Endothelial cell of umbilical vein (primary cell): Measurements from ENCODE around the gene KIF5C. TPM values are rescaled to one million over a fixed set of nuclear protein-coding genes. Genes with fewer than 3 reads are reported as not detected.

Experiments
- BruUV-seq: library from RNA; stranded (reverse); fragments of 400-500 nt; replicated peaks from 2 replicates; lab custom pipeline; 2021; lab: Mats Ljungman, UMichigan
- CTCF ChIA-PET: fragments of 300-600, 350-600 bp; sonication (Branson Sonifier 250); formaldehyde crosslinking; loops from one replicate; lab custom pipeline; 2021; ENCODE audit warnings: antibody characterized with exemption, inconsistent platforms; lab: Charles Lee
- POLR2A ChIA-PET: fragments of 300-600, 350-600 bp; sonication (Branson Sonifier 250); formaldehyde crosslinking; loops from one replicate; lab custom pipeline; 2021; ENCODE audit warnings: antibody characterized with exemption, inconsistent platforms; lab: Charles Lee
- DNase-seq: peaks from one replicate; pipeline ENCODE4 v3.0.0-alpha.2; 2011; ENCODE audit warnings: low read depth, low spot score
- FAIRE-seq: peaks from 2 replicates; lab custom pipeline; 2011; peaks lifted over from hg19 to GRCh38; lab: Jason Lieb, UNC
- H2AFZ ChIP-seq: 2 replicates; pipeline ENCODE4 v1.6.0; 2012; ENCODE audit warnings: low read depth, low read length, control low read depth, inconsistent platforms
- H3K27ac ChIP-seq: 2 replicates; pipeline ENCODE4 v1.5.1; 2011; ENCODE audit warnings: low read depth, mild to moderate bottlenecking, control low read depth, low read length, moderate library complexity; ENCODE audit not compliant: insufficient read depth
- H3K27me3 ChIP-seq, 2 experiments: 2 replicates each; pipeline versions ENCODE4 v1.6.0 to v1.6.1; 2011; ENCODE audit warnings: low read length in 2 of 2, mixed read lengths in 1 of 2; ENCODE audit not compliant: control insufficient read depth in 2 of 2, insufficient read depth in 2 of 2
- H3K36me3 ChIP-seq, 2 experiments: 2 replicates in 1 of 2; 3 replicates in 1 of 2; pipeline ENCODE4 v1.5.1; 2011; ENCODE audit warnings: low read length in 2 of 2, mild to moderate bottlenecking in 1 of 2, moderate library complexity in 1 of 2; ENCODE audit not compliant: control insufficient read depth in 2 of 2, insufficient read depth in 2 of 2; ENCODE audit errors: extremely low read depth in 1 of 2
- H3K4me1 ChIP-seq: 3 replicates; pipeline ENCODE4 v1.5.1; 2011; ENCODE audit warnings: mild to moderate bottlenecking, low read length; ENCODE audit not compliant: control insufficient read depth, insufficient read depth; ENCODE audit errors: extremely low read depth
- H3K4me2 ChIP-seq: 2 replicates; pipeline ENCODE4 v1.6.1; 2011; ENCODE audit warnings: low read length, control low read depth, mixed read lengths; ENCODE audit not compliant: insufficient read depth
- H3K4me3 ChIP-seq, 3 experiments: fragments of 200-600 bp in 1 of 3; sonication (generic), shearing (Covaris generic) in 1 of 3; replicated peaks in 1 of 3; 2 replicates each; pipeline ENCODE4 v1.5.1; 2011 to 2016; ENCODE audit warnings: control low read depth in 3 of 3, low read length in 3 of 3, mild to moderate bottlenecking in 2 of 3, inconsistent platforms in 1 of 3, low read depth in 1 of 3, moderate library complexity in 1 of 3; ENCODE audit not compliant: insufficient read depth in 1 of 3
- H3K79me2 ChIP-seq: 2 replicates; pipeline ENCODE4 v1.6.0; 2012; ENCODE audit warnings: low read length, inconsistent platforms; ENCODE audit not compliant: control insufficient read depth, insufficient read depth
- H3K9ac ChIP-seq: replicated peaks from 2 replicates; pipeline ENCODE3; 2011; ENCODE audit warnings: low read length, control low read depth; ENCODE audit not compliant: insufficient read depth; ENCODE audit errors: extremely low read depth
- H3K9me1 ChIP-seq: replicated peaks from 3 replicates; pipeline ENCODE4 v1.6.0; 2011; ENCODE audit warnings: mild to moderate bottlenecking, low read length; ENCODE audit not compliant: control insufficient read depth, insufficient read depth; ENCODE audit errors: extremely low read depth
- H3K9me3 ChIP-seq: replicated peaks from 2 replicates; pipeline ENCODE4 v1.5.1; 2012; ENCODE audit warnings: low read length, inconsistent platforms; ENCODE audit not compliant: control insufficient read depth, insufficient read depth
- H4K20me1 ChIP-seq: replicated peaks from 2 replicates; pipeline ENCODE3; 2011; ENCODE audit warnings: mild to moderate bottlenecking, low read length; ENCODE audit not compliant: control insufficient read depth, insufficient read depth; ENCODE audit errors: extremely low read depth
- EZH2 ChIP-seq: IDR thresholded peaks from 2 replicates; pipeline ENCODE4 v1.6.1; 2012; ENCODE audit warnings: borderline replicate concordance, low read depth, mild to moderate bottlenecking, moderate library complexity, low read length, inconsistent platforms; ENCODE audit not compliant: severe bottlenecking
- FOS ChIP-seq: IDR thresholded peaks from 2 replicates; pipeline ENCODE4 v1.6.1; 2011; ENCODE audit warnings: mild to moderate bottlenecking, low read length, moderate library complexity, borderline replicate concordance; ENCODE audit not compliant: insufficient read depth
- GATA2 ChIP-seq: IDR thresholded peaks from 2 replicates; pipeline ENCODE4 v1.7.0; 2011; ENCODE audit warnings: low read depth, mild to moderate bottlenecking, moderate library complexity, mixed read lengths, low read length; ENCODE audit not compliant: insufficient read length, insufficient read depth
- JUN ChIP-seq: IDR thresholded peaks from 2 replicates; pipeline ENCODE4 v1.6.1; 2011; ENCODE audit warnings: borderline replicate concordance, low read depth; ENCODE audit not compliant: insufficient read length, insufficient read depth
- POLR2A ChIP-seq: IDR thresholded peaks from 2 replicates; pipeline ENCODE4 v1.6.1; 2012; ENCODE audit warnings: low read depth, mild to moderate bottlenecking, control low read depth, low read length
- POLR2AphosphoS5 ChIP-seq: IDR thresholded peaks from 2 replicates; pipeline ENCODE4 v1.6.1; 2012; ENCODE audit warnings: low read depth, mild to moderate bottlenecking, control low read depth, low read length, moderate library complexity; ENCODE audit not compliant: insufficient read depth
- dilution Hi-C: fragments of 300-500 bp; cut with MboI; formaldehyde crosslinking; loops from one replicate; pipeline ENCODE4 v1.15.0; 2019; ENCODE audit warnings: low sequenced_read_pairs; ENCODE audit not compliant: extremely low pct_ligation_motif_present
- intact Hi-C: fragments of 100-400 bp; cut with micrococcal nuclease; formaldehyde crosslinking; loops from one replicate; pipeline ENCODE4 v1.10.0; 2022
- polyA plus RNA-seq, 4 experiments: library from polyadenylated mRNA; depleted of rRNA in 3 of 4; stranded (reverse) in 3 of 4; unstranded in 1 of 4; fragments of >200 nt; gene quantifications; 2 replicates each; pipeline versions ENCODE4 v1.2.1 to v1.2.3, GENCODE V29; 2011 to 2012; ENCODE audit warnings: missing spikeins in 1 of 4
- total RNA-seq: library from RNA; stranded (reverse); gene quantifications from 2 replicates; pipeline ENCODE4 v1.2.3, GENCODE V29; 2021
- TF ChIP-seq, protein P1 (sequence below): IDR thresholded peaks from 2 replicates; pipeline ENCODE4 v1.6.1; 2011; ENCODE audit not compliant: insufficient read depth, insufficient read length
- TF ChIP-seq, protein P2 (sequence below), 2 donors: IDR thresholded peaks; 1 replicate in 1 of 2; 2 replicates in 1 of 2; pipeline ENCODE4 v1.5.1; 2011; ENCODE audit warnings: low read length in 2 of 2, mild to moderate bottlenecking in 2 of 2, moderate library complexity in 2 of 2, control low read depth in 1 of 2, inconsistent platforms in 1 of 2, low read depth in 1 of 2; ENCODE audit not compliant: insufficient read depth in 1 of 2; ENCODE audit errors: extremely low read depth in 1 of 2

The KIF5C gene
- total and polyA plus RNA-seq, 2 donors (not counting 3 experiments of a cell fraction or from before 2014, with no cell fraction given): 0.01 to 0.55 TPM

DNA sequence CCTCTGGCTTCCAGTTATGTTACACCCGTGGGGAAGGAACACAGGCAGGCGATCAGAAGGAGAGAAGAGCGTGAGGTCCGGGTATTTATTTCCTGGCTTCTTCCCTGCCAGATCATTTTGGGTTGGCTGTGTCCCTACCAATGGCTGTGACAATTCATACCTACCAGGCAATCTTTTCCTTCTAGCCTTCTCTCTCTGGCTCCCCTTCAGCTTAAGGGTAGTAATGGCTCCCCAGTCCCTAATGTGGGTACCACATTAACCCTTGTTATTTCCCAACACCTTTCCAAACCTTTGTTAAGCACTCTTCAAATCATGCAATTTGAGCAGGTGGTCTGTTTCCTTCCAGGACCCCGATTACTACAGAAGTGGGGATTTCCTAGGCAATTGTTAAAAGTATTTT lies 84.7 kb downstream of the KIF5C start:
- DNase-seq (no peak), FAIRE-seq (no peak)
- intact Hi-C loops (no loop called here), dilution Hi-C loops (no loop called here)
- Histone ChIP-seq H3K9me1 (no peaks in the 10 kb centered on the region), H3K4me1 (no peaks in the 10 kb centered on the region), H3K9me3 (no peaks in the 10 kb centered on the region), H3K27ac (no peak overlapping the region), H3K36me3 (no peaks in the 10 kb centered on the region), H3K27me3 (peaks cover 0 to 3% of the 10 kb centered on the region in 2 experiments), H3K4me2 (no peak overlapping the region), H4K20me1 (no peaks in the 10 kb centered on the region), H3K79me2 (no peaks in the 10 kb centered on the region), H3K9ac (no peak overlapping the region), H2AFZ (no peak overlapping the region), H3K4me3 (no peak overlapping the region)
- TF ChIP-seq GATA2: no peak
- TF ChIP-seq EZH2: no peak
- TF ChIP-seq, protein P1, sequence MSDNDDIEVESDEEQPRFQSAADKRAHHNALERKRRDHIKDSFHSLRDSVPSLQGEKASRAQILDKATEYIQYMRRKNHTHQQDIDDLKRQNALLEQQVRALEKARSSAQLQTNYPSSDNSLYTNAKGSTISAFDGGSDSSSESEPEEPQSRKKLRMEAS: no peak
- TF ChIP-seq, protein P2, sequence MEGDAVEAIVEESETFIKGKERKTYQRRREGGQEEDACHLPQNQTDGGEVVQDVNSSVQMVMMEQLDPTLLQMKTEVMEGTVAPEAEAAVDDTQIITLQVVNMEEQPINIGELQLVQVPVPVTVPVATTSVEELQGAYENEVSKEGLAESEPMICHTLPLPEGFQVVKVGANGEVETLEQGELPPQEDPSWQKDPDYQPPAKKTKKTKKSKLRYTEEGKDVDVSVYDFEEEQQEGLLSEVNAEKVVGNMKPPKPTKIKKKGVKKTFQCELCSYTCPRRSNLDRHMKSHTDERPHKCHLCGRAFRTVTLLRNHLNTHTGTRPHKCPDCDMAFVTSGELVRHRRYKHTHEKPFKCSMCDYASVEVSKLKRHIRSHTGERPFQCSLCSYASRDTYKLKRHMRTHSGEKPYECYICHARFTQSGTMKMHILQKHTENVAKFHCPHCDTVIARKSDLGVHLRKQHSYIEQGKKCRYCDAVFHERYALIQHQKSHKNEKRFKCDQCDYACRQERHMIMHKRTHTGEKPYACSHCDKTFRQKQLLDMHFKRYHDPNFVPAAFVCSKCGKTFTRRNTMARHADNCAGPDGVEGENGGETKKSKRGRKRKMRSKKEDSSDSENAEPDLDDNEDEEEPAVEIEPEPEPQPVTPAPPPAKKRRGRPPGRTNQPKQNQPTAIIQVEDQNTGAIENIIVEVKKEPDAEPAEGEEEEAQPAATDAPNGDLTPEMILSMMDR (IDR thresholded peaks at IDR 0.05; ENCODE audit: extremely low read depth in 1 of 2, insufficient read depth in 1 of 2, low read depth in 1 of 2, low read length in 2 of 2): no peak
- TF ChIP-seq POLR2AphosphoS5: no peak
- TF ChIP-seq JUN: no peak
- TF ChIP-seq FOS: no peak
- TF ChIP-seq POLR2A: no peak
- no TSS peak for BruUV-seq
- CTCF ChIA-PET: no interaction called here
- POLR2A ChIA-PET: no interaction called here
